ENCODE results near the gene MAT2A. TPM values are rescaled to one million over a fixed set of nuclear protein-coding genes. Genes with fewer than 3 reads are reported as not detected.

MAT2A gene
- total and polyA plus RNA-seq, 2 of the 8 experiments (the other 6 are each of a cell fraction or from before 2014, with no cell fraction given), result 255 to 307 TPM

DNA sequence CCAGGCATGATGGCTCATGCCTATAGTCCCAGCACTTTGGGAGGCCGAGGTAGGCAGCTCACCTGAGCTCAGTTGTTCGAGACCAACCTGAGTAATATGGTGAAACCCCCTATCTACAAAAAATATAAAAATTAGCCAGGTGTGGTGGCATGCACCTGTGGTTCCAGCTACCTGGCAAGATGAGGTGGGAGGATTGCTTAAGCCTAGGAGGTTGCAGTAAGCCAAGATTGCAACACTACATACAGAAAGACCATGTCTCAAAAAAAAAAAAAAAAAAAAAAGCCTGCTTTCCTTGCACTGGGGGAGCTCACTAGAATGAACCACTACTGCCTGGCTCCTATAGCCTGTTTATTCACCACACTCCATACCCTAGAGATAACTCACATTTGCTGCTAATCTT is 7.4 kb upstream of the MAT2A start (continued):
- TF ChIP-seq POLR2AphosphoS5 (IDR thresholded peaks at IDR 0.05; ENCODE audit: low read depth, low read length) (no peak), SIN3A (conservative IDR thresholded peaks at IDR 0.05 in 1 of 2, IDR thresholded peaks at IDR 0.05 in 1 of 2; ENCODE audit: low read depth in 1 of 2, low read length in 2 of 2) (no peak), ASH2L (IDR thresholded peaks at IDR 0.05; ENCODE audit: low read length) (no peak), TAF1 (IDR thresholded peaks at IDR 0.05; ENCODE audit: low read depth, low read length) (no peak), RXRA (IDR thresholded peaks at IDR 0.05; ENCODE audit: insufficient read depth, low read depth, low read length) (no peak), SIX5 (IDR thresholded peaks at IDR 0.05; ENCODE audit: low read depth, low read length) (no peak), RFX5 (IDR thresholded peaks at IDR 0.05; ENCODE audit: borderline replicate concordance, low read depth, low read length) (no peak)

Measured in H1 (cell line).